OCI-LY1 (cell line): ENCODE data around the gene ELAVL4.

Experiments
- H2AFZ ChIP-seq: fragments of 200-600 bp; sonication (generic), shearing (Covaris generic); 2 replicates; pipeline ENCODE4 v1.6.0; 2014; ENCODE audit warnings: antibody characterized with exemption, mild to moderate bottlenecking, low read length
- H3F3A ChIP-seq: fragments of 200-600 bp; sonication (generic), shearing (Covaris generic); 2 replicates; pipeline ENCODE4 v1.6.0; 2014; ENCODE audit warnings: mild to moderate bottlenecking, antibody characterized with exemption, low read length, moderate library complexity; ENCODE audit not compliant: insufficient read depth
- H3K27ac ChIP-seq: fragments of 200-600 bp; sonication (generic); 2 replicates; pipeline ENCODE4 v1.5.1; 2014; ENCODE audit warnings: low read length, mixed run types, mild to moderate bottlenecking, low read depth; ENCODE audit not compliant: poor library complexity, severe bottlenecking
- H3K27me3 ChIP-seq: fragments of 200-600 bp; sonication (generic); 2 replicates; pipeline ENCODE4 v1.6.0; 2014; ENCODE audit warnings: antibody characterized with exemption, mild to moderate bottlenecking, low read length, moderate library complexity; ENCODE audit not compliant: insufficient read depth
- H3K36me3 ChIP-seq: fragments of 200-600 bp; sonication (generic); 2 replicates; pipeline ENCODE4 v1.6.1; 2014; ENCODE audit warnings: mild to moderate bottlenecking, antibody characterized with exemption, low read length, moderate library complexity, mixed read lengths; ENCODE audit not compliant: insufficient read depth
- H3K4me1 ChIP-seq: fragments of 200-600 bp; sonication (generic); 2 replicates; pipeline ENCODE4 v1.5.1; 2014; ENCODE audit warnings: mild to moderate bottlenecking, low read length, moderate library complexity; ENCODE audit not compliant: insufficient read depth, severe bottlenecking
- H3K4me2 ChIP-seq: fragments of 200-600 bp; sonication (generic), shearing (Covaris generic); 2 replicates; pipeline ENCODE4 v1.6.1; 2014; ENCODE audit warnings: low read length
- H3K4me3 ChIP-seq: fragments of 200-600 bp; sonication (generic); 2 replicates; pipeline ENCODE4 v1.5.1; 2014; ENCODE audit warnings: low read length, low read depth, mild to moderate bottlenecking, mixed read lengths; ENCODE audit not compliant: poor library complexity, severe bottlenecking
- H3K79me2 ChIP-seq: fragments of 200-600 bp; shearing (Covaris generic); 2 replicates; pipeline ENCODE4 v1.6.1; 2016; ENCODE audit warnings: mixed run types, low read length, mixed read lengths; ENCODE audit not compliant: insufficient read depth
- H3K9ac ChIP-seq: fragments of 200-600 bp; sonication (generic), shearing (Covaris generic); 2 replicates; pipeline ENCODE4 v1.6.1; 2014; ENCODE audit warnings: mild to moderate bottlenecking, low read length, mixed read lengths
- H3K9me2 ChIP-seq: fragments of 200-600 bp; sonication (generic), shearing (Covaris generic); 2 replicates; pipeline ENCODE4 v1.6.1; 2014; ENCODE audit warnings: low read depth, mild to moderate bottlenecking, low read length, mixed read lengths
- H3K9me3 ChIP-seq: fragments of 200-600 bp; shearing (Covaris generic); 2 replicates; pipeline ENCODE4 v1.6.1; 2014; ENCODE audit warnings: low read length, mixed read lengths
- H4K20me1 ChIP-seq: fragments of 200-600 bp; sonication (generic), shearing (Covaris generic); 2 replicates; pipeline ENCODE4 v1.6.0; 2016; ENCODE audit warnings: mild to moderate bottlenecking, low read length; ENCODE audit not compliant: insufficient read depth
- CTCF ChIP-seq: fragments of 200-600 bp; sonication (generic), shearing (Covaris generic); IDR thresholded peaks from 2 replicates; pipeline ENCODE4 v1.5.1; 2017; ENCODE audit warnings: mild to moderate bottlenecking, antibody characterized with exemption, low read length, moderate library complexity, mixed read lengths
- EZH2 ChIP-seq: fragments of 200-600 bp; sonication (generic), shearing (Covaris generic); IDR thresholded peaks from 2 replicates; pipeline ENCODE4 v1.8.0; 2017; ENCODE audit warnings: borderline replicate concordance, mixed run types, mild to moderate bottlenecking, antibody characterized with exemption, low read length, moderate library complexity, mixed read lengths

Gene ELAVL4

GRCh38 chr1:50129201-50129600 is 20.5 kb downstream of the ELAVL4 start:
- Histone ChIP-seq H3K4me3 (no peak overlapping the region), H3K79me2 (no peaks in the 10 kb centered on the region), H3K4me2 (no peak overlapping the region), H3K4me1 (no peaks in the 10 kb centered on the region), H3K36me3 (no peaks in the 10 kb centered on the region), H3K9me2 (no peaks in the 10 kb centered on the region), H3K27ac (no peak overlapping the region), H3K9ac (no peak overlapping the region), H3K27me3 (no peaks in the 10 kb centered on the region), H3F3A (no peaks in the 10 kb centered on the region), H4K20me1 (no peaks in the 10 kb centered on the region), H3K9me3 (no peaks in the 10 kb centered on the region), H2AFZ (no peak overlapping the region)
- TF ChIP-seq EZH2 (no peak), CTCF (no peak)

GRCh38 chr1:50132347-50132894 is 23.7 kb downstream of the ELAVL4 start:
- H3K9me3 ChIP-seq = no peaks in the 10 kb centered on the region
- no peaks in the 10 kb centered on the region for H4K20me1 ChIP-seq
- H3K27ac ChIP-seq = no peak overlapping the region
- H3K4me3 ChIP-seq = no peak overlapping the region
- no peak overlapping the region for H3K4me2 ChIP-seq
- no peaks in the 10 kb centered on the region for H3K4me1 ChIP-seq
- H3K79me2 ChIP-seq = no peaks in the 10 kb centered on the region
- no peaks in the 10 kb centered on the region for H3K9me2 ChIP-seq
- no peak overlapping the region for H3K9ac ChIP-seq
- no peaks in the 10 kb centered on the region for H3F3A ChIP-seq
- no peak overlapping the region for H2AFZ ChIP-seq
- H3K27me3 ChIP-seq = no peaks in the 10 kb centered on the region
- H3K36me3 ChIP-seq = no peaks in the 10 kb centered on the region
- no peak for TF ChIP-seq EZH2
- TF ChIP-seq CTCF = no peak

GRCh38 chr1:50135716-50136115 is 27.0 kb downstream of the ELAVL4 start:
- no peak overlapping the region for H3K9ac ChIP-seq
- TF ChIP-seq CTCF (no peak), EZH2 (no peak)
- H3K4me3 ChIP-seq = no peak overlapping the region
- no peaks in the 10 kb centered on the region for H3F3A ChIP-seq
- H3K9me3 ChIP-seq = no peaks in the 10 kb centered on the region
- H3K9me2 ChIP-seq = no peaks in the 10 kb centered on the region
- H3K4me1 ChIP-seq = no peaks in the 10 kb centered on the region
- H3K27ac ChIP-seq = no peak overlapping the region
- H3K4me2 ChIP-seq = no peak overlapping the region
- no peaks in the 10 kb centered on the region for H3K36me3 ChIP-seq
- no peak overlapping the region for H2AFZ ChIP-seq
- H3K27me3 ChIP-seq = no peaks in the 10 kb centered on the region
- H4K20me1 ChIP-seq = no peaks in the 10 kb centered on the region
- no peaks in the 10 kb centered on the region for H3K79me2 ChIP-seq
